HG02763 (cell line): ENCODE results near the gene MYLK2.

Experiments used
- ATAC-seq: cut with Tn5 transposase; IDR thresholded peaks from one replicate; pipeline ENCODE4 v1.9.1; 2021; ENCODE audit warnings: mild to moderate bottlenecking, moderate library complexity; ENCODE audit not compliant: unreplicated experiment

Gene MYLK2

GRCh38 chr20:31835554-31835953 lies 16.4 kb downstream of the MYLK2 start:
- ATAC-seq: no peak

- ATAC-seq: no peak
Measured at GRCh38 chr20:31835977-31836852, 17.1 kb downstream of the MYLK2 start.

- no peak for ATAC-seq
Measured at GRCh38 chr20:31836853-31837608, 17.9 kb downstream of the MYLK2 start.

- ATAC-seq: no peak
Measured at GRCh38 chr20:31837896-31838397, 18.8 kb downstream of the MYLK2 start.

GRCh38 chr20:31838646-31839292 lies 19.6 kb downstream of the MYLK2 start:
- ATAC-seq: no peak

- no peak for ATAC-seq
Measured at GRCh38 chr20:31839782-31840487, 20.8 kb downstream of the MYLK2 start.

GRCh38 chr20:31840906-31841816 lies 22.0 kb downstream of the MYLK2 start:
- no peak for ATAC-seq

- no peak for ATAC-seq
Measured at GRCh38 chr20:31841928-31842327, 22.8 kb downstream of the MYLK2 start.

- no peak for ATAC-seq
Measured at GRCh38 chr20:31842471-31843157, 23.5 kb downstream of the MYLK2 start.

- ATAC-seq: no peak
Measured at GRCh38 chr20:31843288-31843687, 24.1 kb downstream of the MYLK2 start.

- ATAC-seq: no peak
Measured at GRCh38 chr20:31843881-31844280, 24.7 kb downstream of the MYLK2 start.

- ATAC-seq: no peak
Measured at GRCh38 chr20:31844737-31845299, 25.7 kb downstream of the MYLK2 start.

- ATAC-seq: no peak
Measured at GRCh38 chr20:31845300-31845863, 26.2 kb downstream of the MYLK2 start, which contains the start of gene FOXS1. Gene FOXS1 (minus strand): TSS chr20:31845604. CDS start chr20:31845542, 62 bp downstream.

- no peak for ATAC-seq
Measured at GRCh38 chr20:31846793-31847138, 27.6 kb downstream of the MYLK2 start.

GRCh38 chr20:31848088-31848999 lies 29.2 kb downstream of the MYLK2 start:
- ATAC-seq: no peak

GRCh38 chr20:31849306-31849930 lies 30.3 kb downstream of the MYLK2 start:
- no peak for ATAC-seq
